Renal cortical epithelial cell (primary cell): ENCODE data around the gene ASRGL1. TPM values are rescaled to one million over a fixed set of nuclear protein-coding genes. Genes with fewer than 3 reads are reported as not detected.
A peak's percentile ranks its signal among the peaks of the same experiment; 100 is the strongest.

Experiments
- DNase-seq: peaks from one replicate; pipeline ENCODE4 v3.0.0-alpha.2; 2011; ENCODE audit warnings: low read depth
- total RNA-seq: library from RNA; depleted of rRNA; stranded (reverse); fragments of >200 nt; gene quantifications from 2 replicates; pipeline ENCODE4 v1.2.3, GENCODE V29; 2014

ASRGL1 gene
- total RNA-seq, 1 donor from 2014 or later = 63.3 TPM

DNA sequence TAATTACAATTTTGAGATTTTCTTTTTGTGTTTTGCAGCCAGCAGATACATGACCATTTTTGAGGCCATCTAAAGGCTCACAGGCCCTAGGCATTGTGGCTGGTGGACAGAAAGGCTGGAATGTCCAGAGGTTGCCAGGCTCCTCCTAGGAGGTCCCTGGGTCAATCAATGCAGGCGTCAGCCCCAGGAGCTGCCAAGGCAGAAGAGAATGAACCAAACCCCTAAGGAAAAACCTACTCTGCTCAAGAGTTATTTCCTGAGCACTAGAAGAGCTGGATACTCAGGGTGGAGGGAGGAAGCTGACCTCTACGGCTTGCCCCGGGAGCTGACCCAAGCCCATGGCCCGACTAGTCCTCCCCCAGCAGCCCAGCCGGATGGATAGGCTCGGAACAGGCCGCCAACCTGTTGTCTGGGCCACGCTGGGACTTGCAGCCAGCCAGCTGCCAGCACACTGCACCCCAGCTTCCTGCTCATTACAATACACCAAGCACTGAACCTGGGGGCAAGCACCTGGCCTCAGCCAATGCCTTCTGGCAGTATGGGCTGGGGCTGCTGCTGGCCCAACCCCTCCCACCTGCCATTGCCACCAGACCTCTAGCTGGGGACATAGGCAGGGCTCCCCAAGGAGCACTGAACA, 75.9 kb downstream of the ASRGL1 start:
- DNase-seq = no peak

DNA sequence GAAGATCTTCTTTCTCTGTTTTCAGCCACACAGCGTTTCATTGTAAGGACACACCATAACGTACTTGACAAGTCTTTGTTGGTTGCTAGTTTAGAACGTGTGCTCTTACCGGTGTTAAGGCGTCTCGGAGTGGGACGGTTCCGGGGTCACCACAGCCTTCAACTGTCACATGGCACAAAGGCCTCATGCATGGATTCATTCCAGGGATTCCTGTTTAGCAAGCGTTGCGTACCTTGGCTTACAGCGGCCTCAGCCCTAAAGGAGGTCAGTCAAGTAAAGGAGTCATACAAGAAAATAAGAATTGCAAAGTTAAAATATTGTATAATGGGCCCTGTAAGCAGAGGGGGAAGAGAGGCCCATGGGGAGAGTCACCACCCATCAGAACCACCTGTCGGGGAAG, 79.3 kb downstream of the ASRGL1 start:
- peak; percentile 31 for DNase-seq

DNA sequence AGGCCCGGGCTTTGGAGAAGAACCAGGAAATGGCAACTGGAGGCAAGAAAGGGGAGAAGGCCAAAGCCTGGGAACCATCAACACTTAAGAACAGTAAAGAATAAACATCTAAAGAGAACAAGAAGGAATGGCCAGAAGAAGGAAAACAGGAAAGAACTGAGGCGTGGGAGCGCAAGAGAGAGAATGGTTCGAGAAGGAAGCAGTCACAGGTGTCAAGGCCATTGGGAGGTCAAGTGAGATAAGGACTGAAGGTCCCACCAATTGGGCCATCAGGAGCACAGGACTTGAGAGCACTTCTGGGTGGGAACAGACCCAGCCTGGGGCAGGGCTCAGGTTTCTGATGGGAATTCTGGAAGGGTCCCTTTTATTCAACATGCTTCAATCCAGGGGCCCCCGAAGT, 80.9 kb downstream of the ASRGL1 start:
- no peak for DNase-seq

DNA sequence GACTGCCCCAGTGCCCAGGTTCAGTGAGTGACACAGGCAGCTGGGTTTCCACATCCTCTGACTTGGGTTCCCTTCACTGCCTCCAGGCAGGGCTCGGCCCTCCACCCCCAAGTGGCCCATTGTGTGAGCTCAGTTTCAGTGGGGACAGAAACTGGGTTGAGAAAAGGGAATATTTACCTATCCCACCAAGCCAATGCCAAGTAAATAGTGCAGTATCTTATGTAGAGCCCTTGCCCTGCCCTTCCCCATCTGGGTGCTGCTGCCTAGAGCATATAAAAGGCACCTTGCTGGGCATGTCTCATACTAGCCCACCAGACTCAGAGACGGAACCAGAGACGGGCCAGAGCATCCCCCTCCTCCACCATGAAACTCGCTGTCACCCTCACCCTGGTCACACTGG, 81.5 kb downstream of the ASRGL1 start, which contains the start of gene SCGB1A1:
TSS of gene SCGB1A1 (plus strand) at position 301 of the 400 bp plus-strand sequence. CDS start at position 364, 63 bp downstream.
- DNase-seq = no peak

DNA sequence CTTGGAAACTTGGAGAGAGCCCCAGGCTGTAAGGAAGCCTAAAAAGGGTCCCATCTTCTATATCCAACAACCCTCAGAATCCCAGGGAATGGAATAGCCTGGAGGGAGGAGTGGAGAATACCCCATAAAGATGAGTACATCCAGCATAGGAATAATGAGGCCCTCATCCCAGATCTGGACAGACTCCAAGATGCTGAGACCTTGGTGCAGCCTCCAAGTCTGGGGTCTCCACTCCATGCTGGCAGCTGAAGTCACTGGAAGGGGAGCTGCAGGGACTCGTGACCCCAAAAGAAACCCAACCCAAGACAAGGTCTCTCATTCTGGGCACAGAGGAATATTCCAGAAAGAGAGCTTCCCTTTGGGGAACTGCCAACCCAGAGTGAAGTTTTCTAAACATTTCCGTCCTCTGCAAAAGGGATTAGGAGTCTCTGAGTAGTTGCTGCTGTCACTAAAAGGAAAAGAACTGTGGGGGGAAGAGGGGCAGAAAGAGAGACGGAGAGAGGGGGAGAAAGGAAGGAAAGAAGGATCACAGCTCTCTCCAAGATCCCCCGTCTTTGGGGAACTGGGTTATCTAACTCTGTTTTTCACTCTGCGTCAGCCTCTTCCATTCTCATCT, 82.2 kb downstream of the ASRGL1 start:
- DNase-seq = no peak

- no peak for DNase-seq
These were observed 82.7 kb downstream of the ASRGL1 start for GRCh38 chr11:62419943-62420342.

DNA sequence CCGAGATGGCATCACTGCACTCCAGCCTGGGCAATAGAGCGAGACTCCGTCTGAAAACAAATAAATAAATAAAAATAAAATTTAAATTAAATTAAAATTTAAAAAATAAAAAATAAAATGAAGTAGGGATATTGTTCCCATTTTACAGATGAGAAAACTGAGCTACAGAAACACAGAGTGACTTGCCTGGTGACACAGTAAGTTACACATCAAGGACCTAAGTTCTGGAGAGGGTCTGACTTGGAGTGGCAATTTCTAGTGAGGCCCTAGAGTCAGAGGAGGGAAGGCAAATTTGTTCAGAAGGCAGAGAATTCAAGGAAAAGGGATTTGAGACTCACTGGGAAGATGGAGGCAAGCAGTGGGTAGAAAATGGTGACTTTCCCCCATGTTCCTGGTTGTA, 83.6 kb downstream of the ASRGL1 start:
- no peak for DNase-seq

- DNase-seq = no peak
These were observed 84.7 kb downstream of the ASRGL1 start for GRCh38 chr11:62421996-62422395.

GRCh38 chr11:62423012-62423411, 85.8 kb downstream of the ASRGL1 start:
- DNase-seq = no peak

- DNase-seq = peak; percentile 38
These were observed 90.5 kb downstream of the ASRGL1 start for GRCh38 chr11:62427630-62428233.

DNA sequence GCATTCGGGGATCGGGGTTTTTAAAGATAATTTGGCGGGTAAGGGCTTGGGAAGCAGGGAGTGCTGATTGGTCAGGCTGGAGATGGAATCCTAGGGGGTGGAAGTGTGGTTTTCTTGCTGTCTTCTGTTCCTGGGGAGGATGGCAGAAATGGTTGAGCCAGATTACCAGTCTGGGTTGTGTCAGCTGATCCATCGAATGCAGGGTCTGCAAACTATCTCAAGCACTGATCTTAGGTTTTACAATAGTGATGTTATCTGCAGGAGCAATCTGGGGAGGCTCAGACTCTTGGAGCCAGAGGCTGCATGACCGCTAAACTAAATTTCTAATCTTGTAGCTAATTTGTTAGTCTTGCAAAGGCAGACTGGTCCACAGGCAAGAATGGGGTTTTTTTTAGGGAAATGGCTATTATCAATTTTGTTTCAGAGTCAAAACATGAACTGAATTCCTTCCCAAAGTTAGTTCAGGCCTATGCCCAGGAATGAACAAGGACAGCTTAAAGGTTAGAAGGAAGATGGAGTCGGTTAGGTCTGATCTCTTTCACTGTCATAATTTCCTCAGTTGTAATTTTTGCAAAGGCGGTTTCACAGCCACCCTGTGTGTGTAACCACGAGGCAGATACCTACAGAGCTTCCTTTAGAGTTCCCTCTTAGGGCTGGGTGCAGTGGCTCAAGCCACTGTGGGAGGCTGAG, 91.8 kb downstream of the ASRGL1 start:
- no peak for DNase-seq

- no peak for DNase-seq
These were observed 93.2 kb downstream of the ASRGL1 start for GRCh38 chr11:62430425-62430824.

DNA sequence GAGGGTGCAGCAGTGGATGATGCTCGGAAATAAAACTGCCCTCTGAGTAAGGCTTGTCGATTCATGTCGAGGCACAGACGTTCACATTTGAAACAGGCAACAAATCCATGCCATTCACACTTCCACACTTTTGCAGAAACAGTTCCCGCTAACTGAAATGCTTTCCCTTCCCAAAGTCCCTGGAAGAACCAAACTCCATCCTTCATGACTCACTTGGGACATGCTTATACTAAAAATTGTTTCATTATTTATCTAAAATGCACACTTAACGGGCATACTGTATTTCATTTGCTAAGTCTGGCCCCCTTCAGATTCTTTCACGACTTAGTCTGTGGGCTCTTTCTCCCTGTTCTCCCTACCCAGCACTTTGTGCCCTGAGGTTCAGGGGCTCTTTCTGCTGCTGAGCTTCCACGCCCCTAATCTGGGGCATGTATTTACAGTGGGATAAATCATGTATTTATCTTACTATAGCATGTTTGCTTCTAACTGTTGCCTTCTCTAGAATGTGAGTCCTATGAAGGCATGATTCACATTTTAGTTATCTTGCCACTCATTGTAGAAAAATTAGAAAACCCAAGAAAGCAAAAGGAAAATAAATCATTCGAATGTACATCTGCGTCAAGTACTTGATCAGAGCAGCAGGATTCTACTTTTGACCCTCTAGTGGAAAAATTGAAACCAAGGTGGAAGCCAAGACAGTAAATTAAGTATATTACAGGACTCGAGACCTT, 94.1 kb downstream of the ASRGL1 start:
- DNase-seq = peak; percentile 66

GRCh38 chr11:62432695-62433094, 95.4 kb downstream of the ASRGL1 start:
- DNase-seq = peak; percentile 87

DNA sequence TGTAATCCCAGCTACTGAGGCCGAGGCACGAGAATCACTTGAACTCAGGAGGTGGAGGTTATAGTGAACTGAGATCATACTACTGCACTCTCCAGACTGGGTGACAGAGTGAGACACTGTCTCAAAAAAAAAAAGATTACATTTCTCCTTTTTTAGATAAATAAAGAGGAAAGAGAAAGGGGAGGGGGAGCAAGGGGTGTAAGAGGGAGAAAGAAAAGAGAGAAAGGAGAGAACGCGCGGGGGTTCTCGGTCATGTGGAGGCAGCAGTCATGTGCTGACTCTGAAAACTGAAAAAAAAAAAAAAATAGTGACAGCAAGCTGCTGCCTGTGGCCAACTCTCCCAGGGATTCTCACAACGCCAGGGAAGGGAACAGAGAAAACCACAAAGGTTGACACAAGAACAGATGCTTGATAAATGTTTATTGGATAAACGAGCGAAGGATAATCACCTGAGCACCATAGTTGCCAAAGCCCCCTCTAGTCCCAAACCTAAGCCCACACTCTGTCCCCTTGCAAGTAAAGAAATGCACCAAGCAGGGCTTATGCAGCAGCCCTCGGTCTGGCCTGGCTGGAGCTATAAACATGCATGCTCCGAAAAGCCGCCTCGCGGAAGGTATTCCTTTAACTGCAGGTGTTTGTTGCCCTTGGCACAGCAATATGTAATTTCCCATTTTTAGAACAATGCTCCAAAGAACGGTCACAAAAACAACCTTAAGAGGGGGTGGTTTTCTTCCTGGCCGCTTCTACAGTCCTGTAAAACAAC, 96.1 kb downstream of the ASRGL1 start:
- DNase-seq = peak; percentile 57

DNA sequence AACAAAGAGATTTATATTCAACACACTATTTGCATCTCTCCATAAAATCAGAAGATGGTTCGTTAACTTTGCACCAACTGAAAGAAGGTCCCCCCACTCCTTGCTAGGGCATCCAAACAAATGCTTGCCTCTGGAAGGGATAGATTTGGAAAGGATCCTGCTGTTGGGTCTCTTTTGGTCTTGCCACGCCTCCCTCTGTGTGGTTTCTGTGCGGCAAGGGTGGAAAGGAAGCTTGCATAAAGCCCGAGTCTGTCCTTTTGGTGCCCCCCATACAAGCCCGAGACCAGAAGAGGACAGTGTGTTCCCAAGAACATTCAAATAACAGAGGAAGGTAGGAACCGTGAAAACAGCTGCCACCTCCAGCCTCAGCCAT, 96.6 kb downstream of the ASRGL1 start:
- no peak for DNase-seq

GRCh38 chr11:62435846-62436660, 98.8 kb downstream of the ASRGL1 start:
- no peak for DNase-seq

- DNase-seq = no peak
These were observed 100.4 kb downstream of the ASRGL1 start for GRCh38 chr11:62437616-62438015.

DNA sequence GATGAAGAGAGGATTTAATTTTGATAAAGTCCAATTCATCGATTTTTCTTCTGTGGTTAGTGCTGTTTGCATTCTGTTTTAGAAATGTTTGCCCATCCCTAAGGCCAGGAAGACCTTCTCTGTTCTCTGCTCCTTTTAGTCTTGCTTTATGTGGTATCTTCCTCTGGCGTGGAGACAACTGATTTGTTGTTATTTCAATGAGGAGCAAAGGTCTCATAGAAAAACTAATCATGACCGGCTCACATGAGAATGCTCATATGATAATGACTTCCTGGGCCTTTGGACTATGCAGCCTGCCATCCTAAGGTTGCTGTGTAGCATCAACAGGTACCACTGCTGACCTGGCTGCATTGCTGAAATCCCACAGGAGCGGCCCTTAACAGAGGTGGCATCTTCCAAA, 101.4 kb downstream of the ASRGL1 start:
- no peak for DNase-seq
